ENCODE results near the gene EPHA4. TPM values are rescaled to one million over a fixed set of nuclear protein-coding genes. Genes with fewer than 3 reads are reported as not detected.

EPHA4 gene
- total RNA-seq, 1 donor from 2014 or later, result 30.1 TPM

GRCh38 chr2:221372907-221373306, 199.2 kb downstream of the EPHA4 start:
- H3K9me3 Mint-ChIP-seq (ENCODE audit: unreplicated experiment), result no peaks in the 10 kb centered on the region
- H3K36me3 Mint-ChIP-seq (ENCODE audit: low read depth, unreplicated experiment), result no peaks in the 10 kb centered on the region
- Histone ChIP-seq H3K9ac (ENCODE audit: low read length) (no peak overlapping the region), H3K27ac (ENCODE audit: low read depth, low read length) (no peak overlapping the region), H3K4me2 (ENCODE audit: low read length) (peak overlapping the region; percentile 50), H3K9me3 (ENCODE audit: insufficient read depth, low read depth, low read length) (no peaks in the 10 kb centered on the region), H4K20me1 (ENCODE audit: insufficient read depth, low read length) (no peaks in the 10 kb centered on the region), H3K79me2 (ENCODE audit: insufficient read depth, low read length) (no peaks in the 10 kb centered on the region), H3K27me3 (ENCODE audit: insufficient read depth, low read length) (no peaks in the 10 kb centered on the region), H3K4me1 (ENCODE audit: insufficient read depth, low read length) (no peaks in the 10 kb centered on the region), H2AFZ (ENCODE audit: low read depth, low read length) (no peak overlapping the region), H3K4me3 (ENCODE audit: insufficient read depth, low read depth, low read length) (no peak overlapping the region), H3K36me3 (ENCODE audit: insufficient read depth, low read length) (no peaks in the 10 kb centered on the region)
- no peak overlapping the region for H3K4me3 Mint-ChIP-seq (ENCODE audit: unreplicated experiment)
- H3K4me1 Mint-ChIP-seq (ENCODE audit: low read depth, unreplicated experiment), result peaks cover 9% of the 10 kb centered on the region
- H3K27ac Mint-ChIP-seq (ENCODE audit: unreplicated experiment), result no peak overlapping the region
- no peak for DNase-seq (ENCODE audit: low read depth)
- peaks cover 7% of the 10 kb centered on the region for H3K27me3 Mint-ChIP-seq (ENCODE audit: low read depth, unreplicated experiment)
- no peak for TF ChIP-seq CTCF (IDR thresholded peaks at IDR 0.05; ENCODE audit: insufficient read depth, low read depth, low read length)
- TF ChIP-seq EZH2 (IDR thresholded peaks at IDR 0.05; ENCODE audit: insufficient read depth, low read length), result no peak
- no peak for FAIRE-seq

DNA sequence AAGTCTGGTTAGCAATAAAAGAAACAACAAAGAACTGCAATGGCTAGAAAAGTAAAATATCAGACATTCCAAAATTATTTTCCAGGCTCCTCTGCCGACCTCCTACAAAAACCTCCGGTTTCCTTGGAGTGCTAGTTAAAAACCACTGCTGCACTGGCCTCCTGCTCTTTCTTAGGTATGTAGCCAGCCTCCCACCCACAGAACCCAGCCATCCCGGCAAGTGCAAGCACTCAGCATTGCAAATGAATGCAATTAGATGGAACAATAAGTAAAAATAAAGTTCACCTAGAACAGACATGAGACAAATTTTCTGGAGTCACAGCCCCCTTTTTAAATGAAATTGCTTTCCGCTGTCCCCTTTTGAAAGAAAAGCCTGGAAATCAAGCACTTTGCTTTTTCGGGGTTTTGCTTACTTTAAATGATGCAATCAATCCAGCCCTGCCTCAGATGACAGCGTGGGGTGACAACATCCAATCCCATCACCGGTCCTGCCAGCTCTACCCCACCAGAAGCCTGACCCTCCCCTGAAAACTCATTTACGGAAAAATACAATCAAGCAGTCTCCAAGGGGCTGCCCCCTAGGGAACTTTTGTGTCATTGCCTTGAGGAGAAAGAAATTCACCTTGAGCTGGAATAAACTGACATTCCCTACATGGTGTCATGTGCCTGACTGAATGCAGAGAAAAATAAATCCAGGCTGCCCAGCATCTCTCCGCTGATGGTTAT, 199.8 kb downstream of the EPHA4 start:
- Histone ChIP-seq H3K27me3 (ENCODE audit: insufficient read depth, low read length) (no peaks in the 10 kb centered on the region), H3K9ac (ENCODE audit: low read length) (no peak overlapping the region), H3K27ac (ENCODE audit: low read depth, low read length) (no peak overlapping the region), H3K9me3 (ENCODE audit: insufficient read depth, low read depth, low read length) (no peaks in the 10 kb centered on the region), H4K20me1 (ENCODE audit: insufficient read depth, low read length) (no peaks in the 10 kb centered on the region), H3K36me3 (ENCODE audit: insufficient read depth, low read length) (no peaks in the 10 kb centered on the region), H3K79me2 (ENCODE audit: insufficient read depth, low read length) (no peaks in the 10 kb centered on the region), H2AFZ (ENCODE audit: low read depth, low read length) (no peak overlapping the region), H3K4me2 (ENCODE audit: low read length) (peak overlapping the region; percentile 50), H3K4me3 (ENCODE audit: insufficient read depth, low read depth, low read length) (no peak overlapping the region), H3K4me1 (ENCODE audit: insufficient read depth, low read length) (no peaks in the 10 kb centered on the region)
- peak; percentile 18 for DNase-seq (ENCODE audit: low read depth)
- Mint-ChIP-seq H3K36me3 (ENCODE audit: low read depth, unreplicated experiment) (no peaks in the 10 kb centered on the region), H3K9me3 (ENCODE audit: unreplicated experiment) (no peaks in the 10 kb centered on the region), H3K27me3 (ENCODE audit: low read depth, unreplicated experiment) (peaks cover 7% of the 10 kb centered on the region), H3K4me1 (ENCODE audit: low read depth, unreplicated experiment) (peaks cover 9% of the 10 kb centered on the region), H3K4me3 (ENCODE audit: unreplicated experiment) (peak overlapping the region; percentile 54), H3K27ac (ENCODE audit: unreplicated experiment) (peak overlapping the region; percentile 19)
- FAIRE-seq, result no peak
- TF ChIP-seq CTCF (IDR thresholded peaks at IDR 0.05; ENCODE audit: insufficient read depth, low read depth, low read length) (no peak), EZH2 (IDR thresholded peaks at IDR 0.05; ENCODE audit: insufficient read depth, low read length) (no peak)

DNA sequence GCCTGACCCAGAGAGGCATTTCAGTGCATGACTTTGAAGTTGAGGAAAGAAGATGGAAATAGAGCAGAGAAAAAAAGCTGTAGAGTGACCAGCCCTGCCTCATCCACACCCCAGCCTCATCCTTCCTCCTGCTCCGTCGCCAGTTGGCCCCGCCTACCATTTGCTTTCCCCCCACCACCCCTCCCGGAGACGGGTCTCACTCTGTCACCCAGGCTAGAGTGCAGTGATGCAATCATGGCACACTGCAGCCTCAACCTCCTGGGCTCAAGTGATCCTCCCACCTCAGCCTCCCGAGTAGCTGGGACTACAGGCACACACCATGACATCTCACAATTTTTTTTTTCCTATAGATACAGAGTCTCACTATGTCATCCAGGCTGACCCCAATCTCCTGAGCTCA, 200.8 kb downstream of the EPHA4 start:
- H3K9ac ChIP-seq (ENCODE audit: low read length), result no peak overlapping the region
- FAIRE-seq, result no peak
- H3K79me2 ChIP-seq (ENCODE audit: insufficient read depth, low read length), result no peaks in the 10 kb centered on the region
- Mint-ChIP-seq H3K36me3 (ENCODE audit: low read depth, unreplicated experiment) (no peaks in the 10 kb centered on the region), H3K27ac (ENCODE audit: unreplicated experiment) (no peak overlapping the region), H3K9me3 (ENCODE audit: unreplicated experiment) (no peaks in the 10 kb centered on the region), H3K27me3 (ENCODE audit: low read depth, unreplicated experiment) (peaks cover 7% of the 10 kb centered on the region), H3K4me3 (ENCODE audit: unreplicated experiment) (no peak overlapping the region), H3K4me1 (ENCODE audit: low read depth, unreplicated experiment) (peaks cover 9% of the 10 kb centered on the region)
- no peak overlapping the region for H3K27ac ChIP-seq (ENCODE audit: low read depth, low read length)
- no peak overlapping the region for H2AFZ ChIP-seq (ENCODE audit: low read depth, low read length)
- no peaks in the 10 kb centered on the region for H4K20me1 ChIP-seq (ENCODE audit: insufficient read depth, low read length)
- H3K4me1 ChIP-seq (ENCODE audit: insufficient read depth, low read length), result no peaks in the 10 kb centered on the region
- H3K4me2 ChIP-seq (ENCODE audit: low read length), result no peak overlapping the region
- no peak for TF ChIP-seq CTCF (IDR thresholded peaks at IDR 0.05; ENCODE audit: insufficient read depth, low read depth, low read length)
- TF ChIP-seq EZH2 (IDR thresholded peaks at IDR 0.05; ENCODE audit: insufficient read depth, low read length), result no peak
- no peak overlapping the region for H3K4me3 ChIP-seq (ENCODE audit: insufficient read depth, low read depth, low read length)
- DNase-seq (ENCODE audit: low read depth), result no peak
- no peaks in the 10 kb centered on the region for H3K27me3 ChIP-seq (ENCODE audit: insufficient read depth, low read length)
- H3K36me3 ChIP-seq (ENCODE audit: insufficient read depth, low read length), result no peaks in the 10 kb centered on the region
- H3K9me3 ChIP-seq (ENCODE audit: insufficient read depth, low read depth, low read length), result no peaks in the 10 kb centered on the region
